Fibroblast of lung (primary cell): ENCODE data around the gene CAPN12.

ENCODE experiments used
- EZH2 ChIP-seq: IDR thresholded peaks from 2 replicates; pipeline ENCODE4 v1.5.1; 2012; ENCODE audit warnings: low read length, control low read depth, mild to moderate bottlenecking; ENCODE audit errors: missing control alignments
- TF ChIP-seq, protein P1 (sequence below), 2 donors: IDR thresholded peaks in 1 of 2; conservative IDR thresholded peaks in 1 of 2; 1 replicate in 1 of 2; 2 replicates in 1 of 2; pipeline ENCODE4 v1.5.1; 2011 to 2012; ENCODE audit warnings: low read length in 2 of 2, control low read depth in 1 of 2, inconsistent platforms in 1 of 2, low read depth in 1 of 2, mild to moderate bottlenecking in 1 of 2

DNA sequence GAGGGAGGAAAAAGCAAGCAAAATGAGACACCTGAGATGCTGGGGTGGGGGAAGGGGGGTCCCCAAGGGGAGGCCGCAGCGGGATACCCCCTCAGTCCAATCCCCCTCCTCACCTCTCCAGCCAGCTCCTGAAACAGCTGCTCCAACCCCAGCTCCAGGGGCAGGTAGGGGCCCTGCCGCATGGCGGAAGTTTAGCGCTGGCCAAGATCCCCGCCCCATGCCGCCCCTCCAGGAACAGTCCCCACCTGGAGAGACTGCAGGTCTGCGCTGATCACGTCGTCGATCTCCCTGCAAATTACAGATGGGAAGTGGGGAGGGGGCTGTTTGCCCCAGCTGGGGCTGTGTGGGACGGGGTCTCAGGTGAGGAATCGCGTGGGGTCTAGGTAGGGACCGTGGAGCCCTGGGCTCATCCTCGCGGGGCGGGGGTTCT lies 9.0 kb downstream of the CAPN12 start:
- TF ChIP-seq, protein P1, sequence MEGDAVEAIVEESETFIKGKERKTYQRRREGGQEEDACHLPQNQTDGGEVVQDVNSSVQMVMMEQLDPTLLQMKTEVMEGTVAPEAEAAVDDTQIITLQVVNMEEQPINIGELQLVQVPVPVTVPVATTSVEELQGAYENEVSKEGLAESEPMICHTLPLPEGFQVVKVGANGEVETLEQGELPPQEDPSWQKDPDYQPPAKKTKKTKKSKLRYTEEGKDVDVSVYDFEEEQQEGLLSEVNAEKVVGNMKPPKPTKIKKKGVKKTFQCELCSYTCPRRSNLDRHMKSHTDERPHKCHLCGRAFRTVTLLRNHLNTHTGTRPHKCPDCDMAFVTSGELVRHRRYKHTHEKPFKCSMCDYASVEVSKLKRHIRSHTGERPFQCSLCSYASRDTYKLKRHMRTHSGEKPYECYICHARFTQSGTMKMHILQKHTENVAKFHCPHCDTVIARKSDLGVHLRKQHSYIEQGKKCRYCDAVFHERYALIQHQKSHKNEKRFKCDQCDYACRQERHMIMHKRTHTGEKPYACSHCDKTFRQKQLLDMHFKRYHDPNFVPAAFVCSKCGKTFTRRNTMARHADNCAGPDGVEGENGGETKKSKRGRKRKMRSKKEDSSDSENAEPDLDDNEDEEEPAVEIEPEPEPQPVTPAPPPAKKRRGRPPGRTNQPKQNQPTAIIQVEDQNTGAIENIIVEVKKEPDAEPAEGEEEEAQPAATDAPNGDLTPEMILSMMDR (conservative IDR thresholded peaks at IDR 0.05 in 1 of 2, IDR thresholded peaks at IDR 0.05 in 1 of 2; ENCODE audit: low read depth in 1 of 2, low read length in 2 of 2) = no peak
- no peak for TF ChIP-seq EZH2
